H1 (cell line): ENCODE measurements around the gene LMX1B. TPM values are rescaled to one million over a fixed set of nuclear protein-coding genes. Genes with fewer than 3 reads are reported as not detected.
A peak's percentile ranks its signal among the peaks of the same experiment; 100 is the strongest.

Experiments used
- CTCF ChIA-PET: fragments of 300-600 bp; sonication (Branson Sonifier 250); formaldehyde crosslinking; loops from one replicate; lab custom pipeline; 2021; ENCODE audit not compliant: partially characterized antibody; lab: Charles Lee
- POLR2A ChIA-PET: fragments of 300-600 bp; sonication (Branson Sonifier 250); formaldehyde crosslinking; loops from one replicate; lab custom pipeline; 2021; ENCODE audit warnings: inconsistent platforms; ENCODE audit not compliant: partially characterized antibody; lab: Charles Lee
- DNase-seq, 2 experiments: peaks; one replicate each; pipeline versions ENCODE4 v3.0.0 to v3.0.0-alpha.2; 2010 to 2022; ENCODE audit warnings: low spot score in 2 of 2, low read depth in 1 of 2, mixed read lengths in 1 of 2
- FAIRE-seq: peaks from 2 replicates; lab custom pipeline; 2011; peaks lifted over from hg19 to GRCh38; lab: Jason Lieb, UNC
- H2AFZ ChIP-seq: 2 replicates; pipeline ENCODE4 v1.8.1; 2012; ENCODE audit warnings: low read length, inconsistent platforms
- H2AK5ac ChIP-seq: 2 replicates; pipeline ENCODE4 v1.6.1; 2013; ENCODE audit warnings: low read depth, low read length
- H2BK120ac ChIP-seq: replicated peaks from 2 replicates; pipeline ENCODE3; 2013; ENCODE audit warnings: low read depth, low read length, inconsistent platforms
- H2BK12ac ChIP-seq: 2 replicates; pipeline ENCODE4 v1.6.1; 2013; ENCODE audit warnings: low read depth, low read length
- H2BK15ac ChIP-seq: 2 replicates; pipeline ENCODE4 v1.6.1; 2013; ENCODE audit warnings: low read length
- H2BK20ac ChIP-seq: 2 replicates; pipeline ENCODE4 v1.6.1; 2013; ENCODE audit warnings: low read length
- H2BK5ac ChIP-seq: 2 replicates; pipeline ENCODE4 v1.6.1; 2013; ENCODE audit warnings: low read depth, low read length
- H3K14ac ChIP-seq: 2 replicates; pipeline ENCODE4 v1.6.1; 2013; ENCODE audit warnings: inconsistent platforms; ENCODE audit not compliant: insufficient read length
- H3K18ac ChIP-seq: 2 replicates; pipeline ENCODE4 v1.6.1; 2013; ENCODE audit warnings: low read length; ENCODE audit errors: extremely low read depth
- H3K23ac ChIP-seq: 2 replicates; pipeline ENCODE4 v1.6.1; 2013; ENCODE audit warnings: inconsistent platforms; ENCODE audit not compliant: insufficient read length
- H3K23me2 ChIP-seq: 2 replicates; pipeline ENCODE4 v1.6.1; 2013; ENCODE audit warnings: low read depth, low read length
- H3K27ac ChIP-seq: 2 replicates; pipeline ENCODE4 v1.6.1; 2011; ENCODE audit warnings: low read depth, low read length, inconsistent platforms
- H3K27me3 ChIP-seq, 4 experiments: replicated peaks in 1 of 4; 1 replicate in 1 of 4; 2 replicates in 3 of 4; pipeline versions ENCODE4 v1.6.1 to v1.8.1; 2011 to 2013; ENCODE audit warnings: low read length in 3 of 4, mild to moderate bottlenecking in 3 of 4, inconsistent platforms in 2 of 4, mixed read lengths in 2 of 4, moderate library complexity in 1 of 4; ENCODE audit not compliant: control insufficient read depth in 3 of 4, insufficient read depth in 3 of 4; ENCODE audit errors: extremely low read depth in 1 of 4
- H3K36me3 ChIP-seq, 4 experiments: 2 replicates each; pipeline versions ENCODE4 v1.6.1 to v1.8.1; 2011 to 2013; ENCODE audit warnings: mild to moderate bottlenecking in 4 of 4, low read length in 3 of 4, moderate library complexity in 2 of 4, control low read depth in 1 of 4, inconsistent platforms in 1 of 4; ENCODE audit not compliant: insufficient read depth in 4 of 4, control insufficient read depth in 2 of 4
- H3K4ac ChIP-seq: replicated peaks from 2 replicates; pipeline ENCODE3; 2013; ENCODE audit warnings: low read length, low read depth, mixed read lengths, inconsistent platforms; ENCODE audit not compliant: insufficient read length
- H3K4me1 ChIP-seq, 4 experiments: replicated peaks in 1 of 4; 1 replicate in 1 of 4; 2 replicates in 3 of 4; pipeline versions ENCODE4 v1.6.1 to v1.8.1; 2011 to 2013; ENCODE audit warnings: low read length in 3 of 4, inconsistent platforms in 2 of 4, mixed read lengths in 1 of 4; ENCODE audit not compliant: insufficient read depth in 4 of 4, control insufficient read depth in 3 of 4
- H3K4me2 ChIP-seq, 2 experiments: 2 replicates each; pipeline versions ENCODE4 v1.6.1 to v1.8.1; 2011 to 2013; ENCODE audit warnings: low read depth in 2 of 2, low read length in 2 of 2, control low read depth in 1 of 2, inconsistent platforms in 1 of 2, mild to moderate bottlenecking in 1 of 2; ENCODE audit not compliant: insufficient read depth in 1 of 2
- H3K4me3 ChIP-seq, 4 experiments: fragments of 200-600, 300-600 bp in 1 of 4; sonication (generic), shearing (Covaris generic), sonication (Bioruptor Twin) in 1 of 4; 2 replicates each; pipeline versions ENCODE4 v1.5.1 to v1.8.1; 2011 to 2016; ENCODE audit warnings: low read length in 4 of 4, low read depth in 3 of 4, control low read depth in 2 of 4, inconsistent platforms in 2 of 4, mild to moderate bottlenecking in 2 of 4, mixed read lengths in 1 of 4, moderate library complexity in 1 of 4; ENCODE audit not compliant: insufficient read depth in 2 of 4; ENCODE audit errors: extremely low read depth in 1 of 4
- H3K56ac ChIP-seq: replicated peaks from 2 replicates; pipeline ENCODE3; 2013; ENCODE audit warnings: low read depth, mild to moderate bottlenecking, mixed read lengths, low read length, inconsistent platforms; ENCODE audit not compliant: insufficient read length
- H3K79me1 ChIP-seq: 2 replicates; pipeline ENCODE4 v1.6.1; 2013; ENCODE audit warnings: low read depth, low read length, control low read depth
- H3K79me2 ChIP-seq, 2 experiments: 2 replicates each; pipeline versions ENCODE4 v1.6.1 to v1.8.1; 2012 to 2013; ENCODE audit warnings: low read length in 2 of 2, mild to moderate bottlenecking in 2 of 2, inconsistent platforms in 1 of 2; ENCODE audit not compliant: insufficient read depth in 2 of 2, control insufficient read depth in 1 of 2
- H3K9ac ChIP-seq, 4 experiments: replicated peaks in 1 of 4; 1 replicate in 1 of 4; 2 replicates in 3 of 4; pipeline versions ENCODE4 v1.6.1 to v1.8.1; 2011 to 2013; ENCODE audit warnings: low read depth in 3 of 4, low read length in 3 of 4, control low read depth in 2 of 4, mild to moderate bottlenecking in 2 of 4, moderate library complexity in 2 of 4, inconsistent platforms in 1 of 4; ENCODE audit errors: extremely low read depth in 1 of 4
- H3K9me3 ChIP-seq, 2 experiments: 2 replicates each; pipeline versions ENCODE4 v1.6.1 to v1.8.1; 2012 to 2013; ENCODE audit warnings: mild to moderate bottlenecking in 2 of 2, moderate library complexity in 2 of 2, control low read depth in 1 of 2, inconsistent platforms in 1 of 2, low read depth in 1 of 2, low read length in 1 of 2, mixed read lengths in 1 of 2; ENCODE audit not compliant: insufficient read depth in 2 of 2
- H4K20me1 ChIP-seq, 2 experiments: replicated peaks in 1 of 2; 2 replicates each; pipeline versions ENCODE3 to v1.8.1; 2011 to 2013; ENCODE audit warnings: inconsistent platforms in 2 of 2, low read length in 2 of 2, mild to moderate bottlenecking in 1 of 2; ENCODE audit not compliant: insufficient read depth in 2 of 2, control insufficient read depth in 1 of 2
- H4K5ac ChIP-seq: 2 replicates; pipeline ENCODE4 v1.6.1; 2013; ENCODE audit warnings: low read length, low read depth, mixed read lengths, inconsistent platforms; ENCODE audit not compliant: insufficient read length
- H4K8ac ChIP-seq: 2 replicates; pipeline ENCODE4 v1.8.0; 2013; ENCODE audit warnings: mild to moderate bottlenecking, moderate library complexity, low read length, inconsistent platforms; ENCODE audit not compliant: insufficient read depth; ENCODE audit errors: extremely low read depth
- H4K91ac ChIP-seq: replicated peaks from 2 replicates; pipeline ENCODE3; 2013; ENCODE audit warnings: low read length, mixed read lengths, inconsistent platforms; ENCODE audit not compliant: insufficient read length
- POU5F1 ChIP-seq: IDR thresholded peaks from 2 replicates; pipeline ENCODE4 v1.6.1; 2011; ENCODE audit warnings: low read depth, mild to moderate bottlenecking, low read length, moderate library complexity
- SAP30 ChIP-seq: fragments of 300-600 bp; sonication (generic); IDR thresholded peaks from 2 replicates; pipeline ENCODE4 v1.7.1; 2012; ENCODE audit warnings: low read length, moderate library complexity, mild to moderate bottlenecking, inconsistent platforms; ENCODE audit not compliant: insufficient read depth, insufficient replicate concordance
- WGBS, 2 experiments: shearing (Covaris generic) in 1 of 2; methylation state at CpG; one replicate each; pipeline versions ENCODE4 v1.1.6 to v1.1.7; 2013 to 2015; ENCODE audit warnings: low lambda C conversion rate in 2 of 2, mixed read lengths in 2 of 2, inconsistent platforms in 1 of 2, low coverage in 1 of 2, missing lambda C conversion rate in 1 of 2; ENCODE audit not compliant: insufficient replicate concordance in 2 of 2, insufficient coverage in 1 of 2, insufficient read length in 1 of 2; ENCODE audit errors: extremely low coverage in 1 of 2, missing lambda C conversion rate in 1 of 2; 5-methylcytosine and 5-hydroxymethylcytosine counted together
- polyA plus RNA-seq, 7 experiments: library from polyadenylated mRNA; depleted of rRNA in 3 of 7; stranded (reverse) in 5 of 7; unstranded in 2 of 7; fragments of >200 nt in 5 of 7; fragments of 200-250 nt in 2 of 7; gene quantifications; 1 replicate in 5 of 7; 2 replicates in 1 of 7; 4 replicates in 1 of 7; pipeline versions ENCODE4 v1.2.1 to v1.2.3, GENCODE V29; 2011 to 2013; ENCODE audit warnings: missing spikeins in 2 of 7, mixed read lengths in 2 of 7
- total RNA-seq: library from RNA; stranded (reverse); fragmentation: NEBNext Ultra II Directional; extraction: Animal tissue kit (Norgen Biotek cat#: 25700); gene quantifications from 2 replicates; pipeline ENCODE4 v1.2.1, GENCODE V29; 2021

LMX1B gene
- total and polyA plus RNA-seq, 2 of the 8 experiments (the other 6 are each of a cell fraction or from before 2014, with no cell fraction given), result 0.09 to 0.37 TPM

DNA sequence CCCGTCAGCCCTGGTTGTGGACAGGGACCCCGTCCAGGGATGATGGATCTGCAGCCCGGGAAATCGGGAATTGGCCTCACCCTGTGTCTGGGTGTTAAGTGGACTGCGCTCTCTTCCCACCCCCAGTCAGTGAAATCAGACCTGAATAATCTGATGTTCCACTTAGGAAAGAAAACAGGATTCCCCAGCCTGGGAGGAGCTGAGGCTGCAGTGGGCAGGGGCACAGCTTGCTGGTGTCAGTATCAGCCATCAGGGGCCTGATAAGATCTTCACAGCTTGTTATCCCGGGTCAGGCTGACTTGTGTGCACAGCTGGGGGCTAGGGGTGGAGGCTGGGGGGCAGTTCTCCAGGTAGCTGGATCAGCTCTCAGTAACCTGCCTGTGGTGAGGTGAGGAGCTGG is 29.1 kb downstream of the LMX1B start:
- H4K20me1 ChIP-seq, result no peaks in the 10 kb centered on the region
- 80% methylated on average over 6 of the region's 6 CpGs; no CpG with 5 or more reads in 1 of the 2 experiments for WGBS, 2 experiments
- no peak overlapping the region for H3K27ac ChIP-seq

More for the DNA sequence above, 29.1 kb downstream of the LMX1B start:
- H3K23ac ChIP-seq, result no peak overlapping the region
- H2BK5ac ChIP-seq, result no peak overlapping the region
- no peak for TF ChIP-seq SAP30
- no peak for TF ChIP-seq POU5F1
- TF ChIP-seq, all 59 proteins: peak for 0
- Histone ChIP-seq H3K4ac (no peak overlapping the region), H3K23me2 (peaks cover 10% of the 10 kb centered on the region; the same call in 1 of the 2 replicates), H3K14ac (no peak overlapping the region), H3K56ac (no peak overlapping the region), H3K9me3 (no peaks in the 10 kb centered on the region), H2BK15ac (no peak overlapping the region; the same call in 1 of the 2 replicates), H4K5ac (no peak overlapping the region), H2BK120ac (no peak overlapping the region), H2AFZ (no peak overlapping the region), H3K27me3 (peaks cover 6 to 43% (median 34%) of the 10 kb centered on the region in 4 experiments), H3K18ac (no peak overlapping the region), H4K8ac (no peak overlapping the region), H3K4me2 (no peak overlapping the region), H3K4me1 (peaks cover 0 to 22% (median 10%) of the 10 kb centered on the region in 4 experiments; a peak in 6 of 7 replicates), H3K4me3 (no peak overlapping the region), H3K79me2 (no peaks in the 10 kb centered on the region), H2BK20ac (0 out of 2 replicates have a peak overlapping the region, but pooled peaks have one; percentile 80), H3K79me1 (no peaks in the 10 kb centered on the region), H3K9ac (no peak overlapping the region; a peak in 1 of 7 replicates), H2BK12ac (no peak overlapping the region), H2AK5ac (no peak overlapping the region), H4K91ac (no peak overlapping the region), H3K36me3 (no peaks in the 10 kb centered on the region)
- ChIA-PET CTCF (interaction anchor here (0.9 to 20.9 kb wide), 9 partner anchors 10 to 62 kb away, joined by 3 to 323 read pairs (median 7); no protein-coding TSS in a partner anchor), POLR2A (interaction anchor here (0.7 to 1.5 kb wide), 4 partner anchors 11 to 26 kb away, joined by 3 to 4 read pairs (median 4); no protein-coding TSS in a partner anchor)
- no peak for FAIRE-seq
- DNase-seq, result no peak
